Esophagus (tissue), 2 donors: Measurements from ENCODE around the gene RBM33. TPM values are rescaled to one million over a fixed set of nuclear protein-coding genes. Genes with fewer than 3 reads are reported as not detected.
A peak's percentile ranks its signal among the peaks of the same experiment; 100 is the strongest.

Source experiments
- H3K27ac ChIP-seq, 2 donors: one replicate each; pipeline ENCODE4 v1.5.1; 2013; ENCODE audit warnings: low read depth in 2 of 2, mild to moderate bottlenecking in 2 of 2, inconsistent platforms in 1 of 2, low read length in 1 of 2, moderate library complexity in 1 of 2
- H3K27me3 ChIP-seq, 2 donors: one replicate each; pipeline ENCODE4 v1.6.1; 2013; ENCODE audit warnings: low read length in 2 of 2, control low read depth in 1 of 2, mild to moderate bottlenecking in 1 of 2; ENCODE audit not compliant: insufficient read depth in 2 of 2, control insufficient read depth in 1 of 2
- H3K36me3 ChIP-seq, 2 donors: one replicate each; pipeline ENCODE4 v1.6.1; 2013; ENCODE audit warnings: low read length in 1 of 2; ENCODE audit not compliant: control insufficient read depth in 2 of 2, insufficient read depth in 2 of 2
- H3K4me1 ChIP-seq, 2 donors: one replicate each; pipeline ENCODE4 v1.6.1; 2013; ENCODE audit warnings: low read length in 1 of 2; ENCODE audit not compliant: control insufficient read depth in 2 of 2, insufficient read depth in 2 of 2
- H3K4me3 ChIP-seq, 2 donors: one replicate each; pipeline ENCODE4 v1.5.1; 2013; ENCODE audit warnings: low read length in 2 of 2, mild to moderate bottlenecking in 2 of 2, low read depth in 1 of 2, moderate library complexity in 1 of 2
- H3K9me3 ChIP-seq, 2 donors: one replicate each; pipeline ENCODE4 v1.6.1; 2013; ENCODE audit warnings: mild to moderate bottlenecking in 2 of 2, low read depth in 1 of 2, low read length in 1 of 2, moderate library complexity in 1 of 2; ENCODE audit not compliant: control insufficient read depth in 2 of 2, insufficient read depth in 1 of 2
- WGBS, 2 donors: extraction: QIAGEN DNeasy Blood & Tissue Kit; methylation state at CpG; one replicate each; pipeline ENCODE4 v1.1.7; 2013; 5-methylcytosine and 5-hydroxymethylcytosine counted together
- polyA plus RNA-seq, 2 donors: library from polyadenylated mRNA; stranded (reverse); fragments of 200-250 nt; gene quantifications; one replicate each; pipeline ENCODE4 v1.2.3, GENCODE V29; 2013
- donor health status: healthy with polysubstance abuse.
- donor health status: Bipolar disorder and iron deficiency.

The RBM33 gene
- polyA plus RNA-seq, 2 donors: 11.6 to 25.6 TPM

DNA sequence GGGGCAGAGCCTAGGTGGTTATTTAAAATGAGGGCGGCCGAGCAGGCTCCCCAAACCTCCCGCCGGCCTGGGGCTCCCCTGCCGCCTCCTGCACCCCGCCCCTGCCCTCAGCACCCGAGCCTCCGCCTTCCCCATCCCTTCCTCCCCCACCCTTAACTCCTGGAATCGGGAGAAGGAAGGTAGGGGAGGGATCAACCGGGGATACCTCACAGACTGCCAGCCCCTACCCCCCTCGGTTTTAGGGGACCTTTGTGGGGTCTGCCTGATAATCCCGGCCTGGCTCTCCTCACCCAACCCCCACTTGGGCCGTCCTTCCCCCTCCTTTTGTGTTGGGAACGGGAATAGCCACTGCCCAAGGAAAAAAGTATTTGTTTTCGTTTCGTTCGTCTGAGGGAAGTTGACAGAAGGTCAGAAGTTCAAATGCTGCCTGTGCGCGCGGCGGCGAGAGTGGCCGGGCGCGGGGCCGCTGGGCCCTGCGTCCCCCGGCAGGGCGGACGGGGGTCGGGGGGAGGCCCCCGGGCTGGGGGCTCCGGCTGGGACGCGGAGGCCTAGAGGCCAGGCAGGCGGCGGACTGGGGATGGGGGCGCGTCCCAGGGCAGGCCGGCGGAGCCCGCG, 165.0 kb downstream of the RBM33 start:
- no peaks in the 10 kb centered on the region for H3K9me3 ChIP-seq
- peaks cover 21 to 40% of the 10 kb centered on the region in 2 donors for H3K27me3 ChIP-seq
- H3K27ac ChIP-seq: no peak overlapping the region
- H3K4me3 ChIP-seq: peak overlapping the region in 1 of 2 donors; percentile 30
- peaks cover 14 to 15% of the 10 kb centered on the region in 2 donors for H3K4me1 ChIP-seq
- no peaks in the 10 kb centered on the region for H3K36me3 ChIP-seq
- WGBS, 2 donors: 3% methylated on average over 40 to 43 of the region's 43 CpGs

- H3K27ac ChIP-seq: no peak overlapping the region
- WGBS, 2 donors: 3% methylated on average over 69 of the region's 69 CpGs
- peaks cover 9 to 10% of the 10 kb centered on the region in 2 donors for H3K4me1 ChIP-seq
- peak overlapping the region in 1 of 2 donors; percentile 7 for H3K4me3 ChIP-seq
- no peaks in the 10 kb centered on the region for H3K36me3 ChIP-seq
- H3K9me3 ChIP-seq: no peaks in the 10 kb centered on the region
- H3K27me3 ChIP-seq: peaks cover 21 to 36% of the 10 kb centered on the region in 2 donors
Measured at GRCh38 chr7:155809947-155810769, 165.7 kb downstream of the RBM33 start.

- peaks cover 21 to 30% of the 10 kb centered on the region in 2 donors for H3K27me3 ChIP-seq
- peaks cover 5 to 9% of the 10 kb centered on the region in 2 donors for H3K4me1 ChIP-seq
- H3K27ac ChIP-seq: no peak overlapping the region
- H3K9me3 ChIP-seq: no peaks in the 10 kb centered on the region
- WGBS, 2 donors: 3 to 4% methylated on average over 20 to 21 of the region's 21 CpGs
- H3K36me3 ChIP-seq: no peaks in the 10 kb centered on the region
- H3K4me3 ChIP-seq: no peak overlapping the region
Measured at GRCh38 chr7:155810770-155811559, 166.5 kb downstream of the RBM33 start.

GRCh38 chr7:155811560-155811894, 167.1 kb downstream of the RBM33 start:
- H3K27ac ChIP-seq: no peak overlapping the region
- no peak overlapping the region for H3K4me3 ChIP-seq
- no peaks in the 10 kb centered on the region for H3K36me3 ChIP-seq
- WGBS, 2 donors: 3% methylated on average over 13 of the region's 13 CpGs
- H3K27me3 ChIP-seq: peaks cover 21 to 26% of the 10 kb centered on the region in 2 donors
- peaks cover 5 to 9% of the 10 kb centered on the region in 2 donors for H3K4me1 ChIP-seq
- no peaks in the 10 kb centered on the region for H3K9me3 ChIP-seq

- no peak within 1 kb of the TSS for H3K27ac ChIP-seq
- 2% methylated on average over 48 to 53 of the region's 53 CpGs for WGBS, 2 donors
- H3K27me3 ChIP-seq: peaks cover 21 to 26% of the 10 kb centered on the region in 2 donors
- no peaks in the 10 kb centered on the region for H3K36me3 ChIP-seq
- H3K9me3 ChIP-seq: peaks cover 0 to 1% of the 10 kb centered on the region in 2 donors
- peak within 1 kb of the TSS in 1 of 2 donors; percentile 4 for H3K4me3 ChIP-seq
- H3K4me1 ChIP-seq: peaks cover 5 to 9% of the 10 kb centered on the region in 2 donors
Measured at GRCh38 chr7:155811895-155812761, 167.7 kb downstream of the RBM33 start, which contains the start of gene SHH. SHH (minus strand) TSS chr7:155812463; CDS start chr7:155812122, 341 bp downstream.

DNA sequence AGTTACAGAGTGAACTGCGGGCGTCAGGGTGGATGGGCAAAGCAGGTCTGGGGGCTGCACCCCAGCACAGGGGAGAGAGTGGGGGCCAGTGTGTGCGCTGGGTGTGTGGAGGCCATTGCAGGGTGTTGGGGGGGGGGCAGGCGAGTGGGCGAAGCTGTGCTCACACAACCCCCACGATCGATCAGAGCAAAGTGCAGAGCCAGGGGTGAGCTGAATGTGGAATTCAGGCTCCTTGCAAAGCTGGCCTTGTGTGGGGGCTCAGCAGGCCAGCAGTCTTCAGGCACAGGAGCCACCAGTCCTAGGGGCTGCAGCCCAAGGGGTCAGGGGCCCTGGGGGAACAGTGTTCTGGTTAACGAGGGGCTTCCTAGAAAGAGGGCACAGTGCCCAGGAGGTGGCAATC, 168.7 kb downstream of the RBM33 start:
- 29 to 40% methylated on average over 4 to 8 of the region's 8 CpGs for WGBS, 2 donors
- H3K36me3 ChIP-seq: no peaks in the 10 kb centered on the region
- peaks cover 20 to 22% of the 10 kb centered on the region in 2 donors for H3K27me3 ChIP-seq
- peaks cover 5 to 9% of the 10 kb centered on the region in 2 donors for H3K4me1 ChIP-seq
- no peak overlapping the region for H3K4me3 ChIP-seq
- peaks cover 0 to 8% of the 10 kb centered on the region in 2 donors for H3K9me3 ChIP-seq
- H3K27ac ChIP-seq: no peak overlapping the region

GRCh38 chr7:155813546-155814315, 169.3 kb downstream of the RBM33 start:
- Histone ChIP-seq H3K4me1 (peaks cover 4 to 5% of the 10 kb centered on the region in 2 donors), H3K27me3 (peaks cover 16 to 17% of the 10 kb centered on the region in 2 donors), H3K27ac (no peak overlapping the region), H3K36me3 (no peaks in the 10 kb centered on the region), H3K9me3 (peaks cover 0 to 8% of the 10 kb centered on the region in 2 donors), H3K4me3 (no peak overlapping the region)
- 33 to 40% methylated on average over 19 of the region's 19 CpGs for WGBS, 2 donors
